Measurements from ENCODE around the gene ATP6V1C2.

- TF ChIP-seq CTCF (IDR thresholded peaks at IDR 0.05) (no peak), POLR2A (IDR thresholded peaks at IDR 0.05) (peak in 1 of 4 donors; percentile 6)
Observed at GRCh38 chr2:10810202-10811161, 89.1 kb downstream of the ATP6V1C2 start.
